ENCODE measurements around the gene GRM4. TPM values are rescaled to one million over a fixed set of nuclear protein-coding genes. Genes with fewer than 3 reads are reported as not detected.

Gene GRM4
- total and polyA plus RNA-seq, 12 donors: not detected

DNA sequence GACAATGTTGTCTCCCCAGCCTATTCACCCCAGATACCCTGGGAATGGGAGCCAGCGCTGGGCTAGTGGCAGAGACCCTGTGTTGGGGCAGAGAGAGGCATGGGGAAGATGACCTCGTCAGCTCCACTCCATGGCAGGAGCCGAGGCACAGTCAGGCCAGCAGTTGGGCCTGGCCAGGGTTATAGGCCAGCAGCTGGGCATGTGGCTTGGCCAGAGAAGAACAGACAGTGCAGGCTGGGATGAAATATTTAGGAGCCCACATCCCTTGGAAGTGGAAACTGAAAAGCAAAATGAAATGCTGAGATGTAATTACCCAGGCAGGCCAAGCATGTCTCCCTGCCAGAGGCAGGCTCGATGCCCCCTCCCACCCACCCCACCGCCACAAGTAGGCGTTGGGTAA, 70.0 kb downstream of the GRM4 start:
- H3K9me3 ChIP-seq: no peaks in the 10 kb centered on the region
- H3K27me3 ChIP-seq: peaks cover 0 to 39% (median 21%) of the 10 kb centered on the region in 7 donors
- H3K4me1 ChIP-seq: no peaks in the 10 kb centered on the region
- H3K36me3 ChIP-seq: no peaks in the 10 kb centered on the region
- intact Hi-C loops (cut with DNase I): no loop called here
- no peak for ATAC-seq
- DNase-seq: no peak
- TF ChIP-seq, protein P1, sequence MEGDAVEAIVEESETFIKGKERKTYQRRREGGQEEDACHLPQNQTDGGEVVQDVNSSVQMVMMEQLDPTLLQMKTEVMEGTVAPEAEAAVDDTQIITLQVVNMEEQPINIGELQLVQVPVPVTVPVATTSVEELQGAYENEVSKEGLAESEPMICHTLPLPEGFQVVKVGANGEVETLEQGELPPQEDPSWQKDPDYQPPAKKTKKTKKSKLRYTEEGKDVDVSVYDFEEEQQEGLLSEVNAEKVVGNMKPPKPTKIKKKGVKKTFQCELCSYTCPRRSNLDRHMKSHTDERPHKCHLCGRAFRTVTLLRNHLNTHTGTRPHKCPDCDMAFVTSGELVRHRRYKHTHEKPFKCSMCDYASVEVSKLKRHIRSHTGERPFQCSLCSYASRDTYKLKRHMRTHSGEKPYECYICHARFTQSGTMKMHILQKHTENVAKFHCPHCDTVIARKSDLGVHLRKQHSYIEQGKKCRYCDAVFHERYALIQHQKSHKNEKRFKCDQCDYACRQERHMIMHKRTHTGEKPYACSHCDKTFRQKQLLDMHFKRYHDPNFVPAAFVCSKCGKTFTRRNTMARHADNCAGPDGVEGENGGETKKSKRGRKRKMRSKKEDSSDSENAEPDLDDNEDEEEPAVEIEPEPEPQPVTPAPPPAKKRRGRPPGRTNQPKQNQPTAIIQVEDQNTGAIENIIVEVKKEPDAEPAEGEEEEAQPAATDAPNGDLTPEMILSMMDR (IDR thresholded peaks at IDR 0.05): no peak
- no peak overlapping the region for H3K4me3 ChIP-seq
- no peak overlapping the region for H3K27ac ChIP-seq
- whole genome bisulfite sequencing, 2 donors: 84 to 88% methylated on average over 6 of the region's 6 CpGs

DNA sequence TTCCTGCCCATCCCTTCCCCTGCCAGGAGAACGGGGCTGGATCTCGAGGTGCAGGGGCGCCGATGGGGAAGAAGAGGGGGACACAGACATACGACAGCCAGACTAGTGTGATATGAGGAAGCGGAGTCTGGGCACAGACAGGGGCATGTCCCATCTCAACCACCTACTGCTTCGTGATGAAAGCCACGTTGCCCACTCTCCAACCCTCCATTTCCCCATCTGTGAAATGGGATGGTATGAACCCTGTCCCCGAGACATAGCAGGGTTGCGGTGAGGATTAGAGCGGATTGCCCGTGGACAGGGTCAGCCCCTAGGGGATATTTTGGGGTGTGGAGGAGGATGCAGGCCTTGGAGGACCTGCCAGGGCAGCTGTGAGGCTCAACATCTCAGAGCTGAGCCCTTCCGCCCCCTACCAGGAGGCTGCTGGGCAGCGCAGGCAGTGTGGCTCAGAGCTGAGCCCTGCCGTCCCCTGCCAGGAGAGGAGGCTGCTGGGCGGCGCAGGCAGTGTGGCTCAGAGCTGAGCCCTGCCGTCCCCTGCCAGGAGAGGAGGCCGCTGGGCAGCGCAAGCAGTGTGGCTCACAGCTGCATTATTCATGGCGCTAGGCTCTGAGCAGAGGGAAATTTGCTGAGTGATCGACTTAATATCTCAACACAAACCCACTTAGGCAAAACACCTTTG, 71.7 kb downstream of the GRM4 start:
- H3K9me3 ChIP-seq: no peaks in the 10 kb centered on the region
- WGBS, 2 donors: 60 to 61% methylated on average over 22 of the region's 22 CpGs
- no peaks in the 10 kb centered on the region for H3K36me3 ChIP-seq
- H3K27ac ChIP-seq: no peak overlapping the region
- peaks cover 0 to 32% (median 16%) of the 10 kb centered on the region in 7 donors for H3K27me3 ChIP-seq
- intact Hi-C loops (cut with DNase I): no loop called here
- no peak for ATAC-seq
- no peak overlapping the region for H3K4me3 ChIP-seq
- TF ChIP-seq, protein P1 (IDR thresholded peaks at IDR 0.05): no peak
- H3K4me1 ChIP-seq: no peaks in the 10 kb centered on the region
- no peak for DNase-seq

GRCh38 chr6:34073540-34073939, 72.3 kb downstream of the GRM4 start:
- Histone ChIP-seq H3K4me1 (no peaks in the 10 kb centered on the region), H3K9me3 (no peaks in the 10 kb centered on the region), H3K27me3 (peaks cover 0 to 36% (median 15%) of the 10 kb centered on the region in 7 donors), H3K4me3 (no peak overlapping the region), H3K36me3 (no peaks in the 10 kb centered on the region), H3K27ac (no peak overlapping the region)
- no peak for DNase-seq
- WGBS, 2 donors: 53 to 60% methylated on average over 7 of the region's 7 CpGs
- TF ChIP-seq, protein P1 (IDR thresholded peaks at IDR 0.05): no peak
- intact Hi-C loops (cut with DNase I): no loop called here
- no peak for ATAC-seq

GRCh38 chr6:34072727-34073126, 73.2 kb downstream of the GRM4 start:
- H3K9me3 ChIP-seq: no peaks in the 10 kb centered on the region
- intact Hi-C loops (cut with DNase I): no loop called here
- no peaks in the 10 kb centered on the region for H3K36me3 ChIP-seq
- H3K27ac ChIP-seq: no peak overlapping the region
- TF ChIP-seq, protein P1 (IDR thresholded peaks at IDR 0.05): no peak
- ATAC-seq (no peak), DNase-seq (no peak)
- peaks cover 0 to 40% (median 18%) of the 10 kb centered on the region in 7 donors for H3K27me3 ChIP-seq
- H3K4me3 ChIP-seq: no peak overlapping the region
- H3K4me1 ChIP-seq: no peaks in the 10 kb centered on the region

Measured in heart right ventricle (tissue), 16 donors.